Psoas muscle (tissue), 8 donors: ENCODE results near the gene DOCK3. TPM values are rescaled to one million over a fixed set of nuclear protein-coding genes. Genes with fewer than 3 reads are reported as not detected.
A peak's percentile ranks its signal among the peaks of the same experiment; 100 is the strongest.

Source experiments
- ATAC-seq, 4 donors: fragments of 200-7000 bp; cut with Tn5 transposase; one replicate each; pipeline ENCODE4 v1.9.1; 2020; ENCODE audit warnings: moderate library complexity in 3 of 4, mild to moderate bottlenecking in 2 of 4
- DNase-seq, 2 donors: peaks; one replicate each; pipeline ENCODE4 v3.0.0-alpha.2; 2020
- H3K27ac ChIP-seq: fragments of 200-600 bp; one replicate; pipeline ENCODE4 v1.8.0; 2022
- H3K27me3 ChIP-seq, 3 donors: fragments of 200-600 bp in 1 of 3; one replicate each; pipeline versions ENCODE4 v1.6.1 to v1.8.0; 2013 to 2022; ENCODE audit warnings: low read length in 2 of 3, mild to moderate bottlenecking in 2 of 3, moderate library complexity in 1 of 3; ENCODE audit not compliant: insufficient read depth in 3 of 3
- H3K36me3 ChIP-seq, 2 donors: fragments of 200-600 bp in 1 of 2; one replicate each; pipeline versions ENCODE4 v1.6.1 to v1.8.0; 2013 to 2022; ENCODE audit warnings: low read depth in 1 of 2, mild to moderate bottlenecking in 1 of 2, moderate library complexity in 1 of 2; ENCODE audit not compliant: insufficient read depth in 1 of 2
- H3K4me1 ChIP-seq: fragments of 200-600 bp; one replicate; pipeline ENCODE4 v1.8.0; 2022
- H3K4me3 ChIP-seq: fragments of 200-600 bp; one replicate; pipeline ENCODE4 v1.8.0; 2022; ENCODE audit warnings: mild to moderate bottlenecking
- H3K9me3 ChIP-seq: fragments of 200-600 bp; one replicate; pipeline ENCODE4 v1.8.0; 2022
- WGBS, 3 donors: extraction: QIAGEN DNeasy Blood & Tissue Kit; methylation state at CpG; one replicate each; pipeline versions ENCODE4 v1.1.6 to v1.1.7; 2013; 5-methylcytosine and 5-hydroxymethylcytosine counted together
- intact Hi-C, 2 donors: fragments of 100-400 bp; cut with DNase I; formaldehyde crosslinking; loops; one replicate each; pipeline versions ENCODE4 v1.11.0 to v1.14.2; 2022
- polyA plus RNA-seq, 3 donors: library from polyadenylated mRNA; stranded (reverse); fragments of 200-250 nt; gene quantifications; one replicate each; pipeline ENCODE4 v1.2.3, GENCODE V29; 2013
- total RNA-seq, 4 donors: library from RNA; stranded (reverse); fragmentation: NEBNext Ultra II Directional in 2 of 4; extraction: Animal tissue kit (Norgen Biotek cat#: 25700) in 2 of 4; gene quantifications; one replicate each; pipeline versions ENCODE4 v1.2.1 to v1.2.4, GENCODE V29; 2021 to 2023
- TF ChIP-seq, protein P1 (sequence below): fragments of 200-600 bp; IDR thresholded peaks from one replicate; pipeline ENCODE4 v1.8.0; 2022; ENCODE audit warnings: antibody characterized with exemption
- donor health status: healthy with polysubstance abuse.
- donor health status: DM: no; HTN: no; CAD: no; lungs with moderate emphysema.
- donor health status: Bipolar disorder and iron deficiency.
- donor health status: healthy.
- donor health status: DM: yes; HTN: yes; CAD: no.
- donor health status: DM: no; HTN: no; CAD: no.
- donor health status: DM: no; HTN: no; CAD: no.
- donor health status: DM: yes; HTN: yes; CAD: no.

The DOCK3 gene
- total and polyA plus RNA-seq, 7 donors: 0.01 to 0.91 (median 0.87) TPM

GRCh38 chr3:50644561-50644960 is 30.2 kb upstream of the DOCK3 start:
- DNase-seq (no peak), ATAC-seq (no peak)
- no peak overlapping the region for H3K4me3 ChIP-seq
- no peak overlapping the region for H3K27ac ChIP-seq
- no peaks in the 10 kb centered on the region for H3K9me3 ChIP-seq
- no peaks in the 10 kb centered on the region for H3K27me3 ChIP-seq
- WGBS, 3 donors: 65 to 73% (median 71%) methylated on average over 7 of the region's 7 CpGs
- H3K36me3 ChIP-seq: peaks cover 17 to 90% of the 10 kb centered on the region in 2 donors
- H3K4me1 ChIP-seq: peaks cover 14% of the 10 kb centered on the region
- TF ChIP-seq, protein P1, sequence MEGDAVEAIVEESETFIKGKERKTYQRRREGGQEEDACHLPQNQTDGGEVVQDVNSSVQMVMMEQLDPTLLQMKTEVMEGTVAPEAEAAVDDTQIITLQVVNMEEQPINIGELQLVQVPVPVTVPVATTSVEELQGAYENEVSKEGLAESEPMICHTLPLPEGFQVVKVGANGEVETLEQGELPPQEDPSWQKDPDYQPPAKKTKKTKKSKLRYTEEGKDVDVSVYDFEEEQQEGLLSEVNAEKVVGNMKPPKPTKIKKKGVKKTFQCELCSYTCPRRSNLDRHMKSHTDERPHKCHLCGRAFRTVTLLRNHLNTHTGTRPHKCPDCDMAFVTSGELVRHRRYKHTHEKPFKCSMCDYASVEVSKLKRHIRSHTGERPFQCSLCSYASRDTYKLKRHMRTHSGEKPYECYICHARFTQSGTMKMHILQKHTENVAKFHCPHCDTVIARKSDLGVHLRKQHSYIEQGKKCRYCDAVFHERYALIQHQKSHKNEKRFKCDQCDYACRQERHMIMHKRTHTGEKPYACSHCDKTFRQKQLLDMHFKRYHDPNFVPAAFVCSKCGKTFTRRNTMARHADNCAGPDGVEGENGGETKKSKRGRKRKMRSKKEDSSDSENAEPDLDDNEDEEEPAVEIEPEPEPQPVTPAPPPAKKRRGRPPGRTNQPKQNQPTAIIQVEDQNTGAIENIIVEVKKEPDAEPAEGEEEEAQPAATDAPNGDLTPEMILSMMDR: no peak
- intact Hi-C loops: no loop called here

DNA sequence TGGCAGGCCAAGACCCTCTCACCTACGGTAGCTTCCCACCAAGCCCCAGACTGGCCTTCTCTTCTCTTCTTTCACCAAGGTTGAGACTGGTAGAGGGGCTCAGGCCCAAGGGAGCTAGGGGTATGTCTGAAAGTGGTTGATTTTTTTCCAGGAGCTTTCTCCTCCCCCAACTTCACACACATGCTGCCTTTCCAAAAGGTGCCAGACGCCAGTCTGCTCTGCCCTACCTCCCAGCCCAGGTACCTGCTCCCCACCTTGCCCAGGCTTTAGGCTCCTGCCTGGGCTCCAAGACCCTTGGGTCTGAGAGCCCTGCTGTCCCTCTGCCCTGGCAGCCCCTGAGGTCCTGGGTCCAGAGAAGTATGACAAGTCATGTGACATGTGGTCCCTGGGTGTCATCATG is 29.3 kb upstream of the DOCK3 start:
- TF ChIP-seq, protein P1: no peak
- Histone ChIP-seq H3K36me3 (peaks cover 17 to 84% of the 10 kb centered on the region in 2 donors), H3K27ac (no peak overlapping the region), H3K9me3 (no peaks in the 10 kb centered on the region), H3K4me3 (no peak overlapping the region), H3K27me3 (no peaks in the 10 kb centered on the region), H3K4me1 (peaks cover 22% of the 10 kb centered on the region)
- ATAC-seq (no peak), DNase-seq (no peak)
- WGBS, 3 donors: 83 to 91% (median 84%) methylated on average over 2 of the region's 2 CpGs
- intact Hi-C loops: no loop called here

- 64 to 68% (median 67%) methylated on average over 6 of the region's 6 CpGs for WGBS, 3 donors
Observed at GRCh38 chr3:50648313-50648712, 26.4 kb upstream of the DOCK3 start.

DNA sequence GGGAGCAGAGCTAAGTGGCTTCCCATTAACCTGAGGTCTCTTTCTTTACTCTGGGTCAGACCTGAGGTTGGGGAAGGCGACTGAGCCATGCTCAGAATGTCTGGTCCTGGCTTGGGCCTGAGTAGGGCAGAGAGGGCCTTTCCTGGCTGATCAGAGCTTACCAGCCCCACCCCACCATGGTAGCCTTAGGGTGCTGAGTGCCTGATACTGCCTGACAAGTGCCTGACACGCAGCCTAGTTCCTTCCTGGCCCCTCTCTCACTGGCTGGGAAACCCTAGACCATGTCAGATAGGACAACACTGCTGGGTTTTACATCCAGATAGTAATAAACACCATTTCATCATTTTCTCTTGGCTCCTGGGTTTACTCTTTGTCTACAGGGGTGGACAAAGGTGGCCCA is 25.8 kb upstream of the DOCK3 start:
- no peak for DNase-seq
- peak in 2 of 4 donors; percentile 1 for ATAC-seq
- peak overlapping the region; percentile 61 for H3K27ac ChIP-seq
- H3K4me3 ChIP-seq: no peak overlapping the region
- no peaks in the 10 kb centered on the region for H3K27me3 ChIP-seq
- 53 to 68% (median 61%) methylated on average over 2 of the region's 2 CpGs for WGBS, 3 donors
- peaks cover 30% of the 10 kb centered on the region for H3K4me1 ChIP-seq
- intact Hi-C loops: no loop called here
- H3K9me3 ChIP-seq: no peaks in the 10 kb centered on the region
- TF ChIP-seq, protein P1: no peak
- H3K36me3 ChIP-seq: peaks cover 11 to 49% of the 10 kb centered on the region in 2 donors

More at GRCh38 chr3:50648313-50648712, 26.4 kb upstream of the DOCK3 start:
- no peaks in the 10 kb centered on the region for H3K27me3 ChIP-seq
- TF ChIP-seq, protein P1: no peak
- DNase-seq: no peak
- H3K36me3 ChIP-seq: peaks cover 11 to 55% of the 10 kb centered on the region in 2 donors
- no peak for ATAC-seq
- H3K9me3 ChIP-seq: no peaks in the 10 kb centered on the region
- intact Hi-C loops: no loop called here
- peaks cover 30% of the 10 kb centered on the region for H3K4me1 ChIP-seq
- H3K4me3 ChIP-seq: no peak overlapping the region
- H3K27ac ChIP-seq: peak overlapping the region; percentile 61

- intact Hi-C loops: no loop called here
- peak in 1 of 2 donors; percentile 68 for DNase-seq
- 25 to 34% (median 30%) methylated on average over 8 of the region's 8 CpGs for WGBS, 3 donors
- Histone ChIP-seq H3K27ac (peak overlapping the region; percentile 61), H3K36me3 (peaks cover 9 to 43% of the 10 kb centered on the region in 2 donors), H3K27me3 (no peaks in the 10 kb centered on the region), H3K4me1 (peaks cover 30% of the 10 kb centered on the region), H3K4me3 (no peak overlapping the region), H3K9me3 (no peaks in the 10 kb centered on the region)
- TF ChIP-seq, protein P1: no peak
- ATAC-seq: peak; percentile 25 to 66 (median 52)
Observed at GRCh38 chr3:50649451-50649931, 25.2 kb upstream of the DOCK3 start.
